GM18909 (cell line): ENCODE data around the gene FBXW4.
"Not testable (repeated sequence)": the region's sequence is repeated elsewhere in the genome, so short reads cannot be mapped to it uniquely, and the experiment has no call there.

Experiments used
- ATAC-seq: cut with Tn5 transposase; IDR thresholded peaks from one replicate; pipeline ENCODE4 v1.9.1; 2021; ENCODE audit warnings: mild to moderate bottlenecking; ENCODE audit not compliant: unreplicated experiment, poor library complexity

FBXW4 gene

GRCh38 chr10:101595591-101596433 is 99.2 kb downstream of the FBXW4 start:
- no peak for ATAC-seq

DNA sequence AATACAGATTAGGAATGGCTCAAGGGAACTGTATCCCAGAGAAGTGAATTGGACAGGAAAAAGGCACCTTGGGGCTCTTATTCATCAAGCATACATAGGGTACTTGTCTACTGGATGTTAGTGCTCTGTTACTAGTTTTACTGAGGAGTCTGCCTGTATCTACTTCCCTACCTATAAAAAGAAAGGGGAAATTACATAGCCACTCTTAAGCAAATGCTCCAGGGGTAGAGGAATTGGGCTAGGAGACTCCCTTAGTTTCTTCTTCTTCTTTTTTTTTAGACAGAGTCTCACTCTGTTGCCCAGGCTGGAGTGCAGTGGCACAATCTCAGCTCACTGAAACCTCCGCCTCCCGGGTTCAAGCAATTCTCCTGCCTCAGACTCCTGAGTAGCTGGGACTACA is 101.6 kb downstream of the FBXW4 start:
- ATAC-seq: not testable (repeated sequence)

GRCh38 chr10:101588879-101589278 is 106.1 kb downstream of the FBXW4 start:
- no peak for ATAC-seq

DNA sequence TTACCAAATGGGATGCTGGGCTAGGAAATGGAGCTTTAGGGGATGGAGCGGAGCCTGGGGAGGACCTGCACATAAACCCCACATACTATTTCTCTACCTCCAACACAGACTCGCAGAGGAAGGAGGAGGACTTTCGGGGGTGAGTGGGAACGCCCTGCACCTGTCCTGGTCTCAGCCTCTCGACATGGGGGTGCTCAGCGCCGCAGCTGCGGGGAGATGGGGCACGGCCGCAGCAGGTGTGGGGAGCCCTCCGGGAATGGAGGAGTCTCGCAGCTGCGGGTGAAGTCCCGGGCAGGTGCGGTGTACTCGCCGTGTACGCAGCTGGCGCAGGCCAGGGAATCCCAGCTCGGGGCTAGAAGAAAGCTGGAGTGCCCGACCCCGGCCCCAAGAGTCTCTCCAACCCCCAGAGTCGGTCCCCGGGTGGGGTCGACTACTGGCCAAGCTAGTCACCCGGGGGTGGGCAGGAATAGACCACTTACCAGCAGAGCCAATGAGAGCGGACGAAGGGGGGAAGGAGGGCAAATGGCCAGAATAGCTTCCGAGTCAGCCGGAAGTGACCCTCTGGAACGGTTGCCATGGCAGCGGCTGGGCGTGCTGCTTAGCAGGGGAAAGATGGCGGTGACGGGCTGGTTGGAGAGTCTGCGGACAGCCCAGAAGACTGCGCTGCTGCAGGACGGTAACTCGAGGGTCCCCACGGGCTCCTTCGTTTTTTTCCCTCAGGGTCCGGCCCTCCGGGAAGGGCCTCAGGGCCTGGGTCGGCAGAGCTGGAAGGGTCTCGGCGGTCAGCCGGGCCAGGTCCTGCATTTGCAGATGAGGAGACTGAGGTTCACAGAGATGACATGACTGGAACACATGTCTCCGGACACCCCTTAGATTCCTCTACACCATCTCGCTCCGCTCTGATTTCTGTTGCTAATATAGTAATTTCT is 107.0 kb downstream of the FBXW4 start, which contains the start of the genes DPCD and POLL:
DPCD (plus strand) TSS at position 597 of the 929 bp plus-strand sequence; CDS start at position 613, 16 bp downstream.
POLL (minus strand) TSS at position 533 of the 929 bp plus-strand sequence. CDS start 897 bp downstream, outside the sequence.
- ATAC-seq: peak; percentile 96

- no peak for ATAC-seq
Measured at GRCh38 chr10:101585841-101586240, 109.1 kb downstream of the FBXW4 start.

DNA sequence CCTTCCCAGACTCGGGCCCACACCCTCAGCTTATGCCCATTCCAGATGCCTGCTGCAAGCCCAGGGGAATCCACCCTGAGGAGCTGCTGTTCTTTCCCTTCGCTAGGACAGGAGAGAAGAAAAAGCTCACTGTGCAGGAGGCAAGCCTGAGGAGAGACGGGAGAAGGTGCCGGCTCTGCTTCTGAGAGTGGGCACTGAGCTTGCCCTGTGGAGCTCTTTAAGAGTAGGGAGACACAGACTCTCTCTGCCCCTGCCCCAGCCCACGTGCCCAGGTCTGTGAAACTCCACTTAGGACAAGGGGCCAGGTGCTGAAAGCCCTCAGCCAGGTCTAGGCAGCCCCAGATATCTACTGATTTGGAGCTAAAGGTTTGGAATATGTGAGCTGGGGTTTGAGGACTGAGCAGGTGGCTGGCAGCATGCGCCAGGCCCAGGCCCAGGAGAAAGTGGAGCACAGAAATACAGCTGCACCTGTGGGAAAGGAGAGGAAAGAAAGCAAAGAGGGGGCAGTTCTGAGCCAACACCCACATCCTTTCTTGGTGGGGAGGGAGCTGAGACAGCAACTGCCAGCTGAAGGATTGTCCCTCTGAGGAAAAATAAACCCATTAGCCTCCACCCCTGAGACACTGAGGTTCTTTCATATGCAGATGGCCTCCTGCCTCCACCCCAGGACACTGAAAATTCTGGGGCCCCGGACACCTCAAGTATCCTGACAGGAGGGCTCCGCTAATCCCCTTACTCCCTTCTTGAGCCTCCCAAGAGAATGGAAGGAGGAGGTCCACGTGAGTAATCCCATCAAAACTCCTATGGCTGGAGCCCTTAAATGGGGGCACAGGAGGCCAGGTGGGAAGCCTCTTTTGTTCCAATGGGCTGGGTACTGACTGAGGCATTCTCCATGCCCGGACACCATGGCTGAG is 114.2 kb downstream of the FBXW4 start:
- no peak for ATAC-seq

GRCh38 chr10:101579516-101579870 is 115.5 kb downstream of the FBXW4 start:
- no peak for ATAC-seq

DNA sequence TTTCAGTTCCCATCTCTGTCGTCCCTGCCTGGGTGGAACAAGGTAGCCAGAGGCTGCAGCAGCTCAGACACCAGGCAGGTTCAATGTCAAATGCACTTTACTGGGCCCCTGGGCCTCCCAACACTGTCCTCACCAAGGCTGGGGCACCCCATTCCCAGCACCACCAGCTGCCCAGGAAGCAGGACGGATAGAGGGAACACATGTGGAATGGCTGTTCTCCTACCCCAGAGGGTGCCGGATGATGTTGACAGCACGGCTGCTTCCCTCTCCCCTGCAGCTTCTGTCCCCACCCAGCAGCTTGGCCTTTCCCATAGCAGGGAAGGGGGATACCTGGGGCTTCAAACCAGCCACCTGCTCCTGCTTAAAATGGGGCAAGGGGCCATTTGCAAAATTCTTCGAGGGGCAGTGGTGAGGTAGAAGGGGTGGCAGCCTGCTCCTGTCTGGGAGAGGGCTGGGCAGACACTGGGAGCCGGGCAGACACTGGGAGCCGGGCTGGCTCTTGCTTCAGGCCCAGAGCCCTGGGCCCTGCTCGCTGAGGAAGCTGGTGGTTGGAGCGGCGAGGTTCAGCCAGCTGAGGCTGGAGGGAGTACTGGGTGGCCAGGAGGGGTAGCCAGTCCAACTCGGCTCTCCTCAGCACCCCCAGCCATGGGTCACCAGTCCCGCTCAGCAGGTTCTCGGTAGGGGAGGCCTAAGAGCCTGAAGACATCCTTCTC is 116.0 kb downstream of the FBXW4 start:
- no peak for ATAC-seq

DNA sequence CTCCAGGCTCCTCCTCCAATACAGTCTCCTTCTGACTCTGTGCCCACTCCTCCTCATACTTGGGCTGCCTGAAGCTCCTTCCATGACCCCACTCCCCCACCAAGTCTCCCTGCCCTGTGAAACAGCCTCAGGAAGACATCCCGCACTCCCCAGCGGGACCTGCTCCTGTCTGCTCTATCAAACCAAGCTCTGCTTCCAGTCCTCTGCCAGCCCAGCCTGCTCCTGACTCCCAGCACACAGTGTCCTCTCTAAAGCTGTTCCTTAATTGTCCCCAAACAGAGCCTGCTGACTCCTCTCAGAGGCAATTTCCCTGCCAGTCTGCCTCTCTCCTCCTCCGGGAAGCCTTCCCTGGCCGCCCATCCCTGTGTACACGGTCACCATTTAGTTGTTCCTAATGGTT is 116.8 kb downstream of the FBXW4 start:
- no peak for ATAC-seq

DNA sequence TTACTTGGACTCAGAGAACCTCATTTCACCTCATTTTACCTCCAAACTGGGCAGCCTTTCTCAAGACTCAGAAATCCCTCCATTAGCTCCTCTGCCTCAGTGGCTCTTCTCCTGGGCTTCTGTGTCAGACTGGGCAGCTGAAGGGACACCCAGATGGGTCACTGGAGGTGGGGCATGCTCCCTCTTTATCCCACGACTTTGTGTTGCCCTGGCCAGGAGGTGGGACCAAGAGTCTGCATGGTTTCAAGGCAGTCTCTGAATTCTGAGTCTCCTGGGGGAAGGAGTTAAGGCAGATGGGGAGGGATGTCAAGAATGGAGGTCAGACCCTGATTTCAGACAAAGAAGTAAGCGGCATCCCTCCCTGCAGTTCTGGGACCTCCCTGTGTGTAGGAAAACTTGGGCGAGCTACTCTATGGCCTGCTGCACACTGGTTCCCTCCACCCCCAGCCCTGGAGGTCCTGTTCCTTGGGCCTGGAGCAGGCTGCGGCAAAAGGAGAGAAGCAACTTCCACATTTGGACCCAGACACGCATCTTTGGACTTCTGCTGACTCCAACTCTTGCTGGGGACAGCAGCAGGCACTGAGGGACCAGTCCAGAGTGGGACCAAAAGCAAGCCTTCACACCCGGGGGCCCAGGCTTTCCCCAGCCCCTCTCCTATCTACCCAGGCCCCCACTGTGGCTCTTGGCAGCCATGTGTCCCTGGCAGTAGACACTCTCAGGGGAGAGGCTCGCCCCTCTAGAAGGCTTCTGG is 117.7 kb downstream of the FBXW4 start:
- ATAC-seq: no peak

- ATAC-seq: no peak
Measured at GRCh38 chr10:101576211-101576863, 118.6 kb downstream of the FBXW4 start.

- ATAC-seq: no peak
Measured at GRCh38 chr10:101575580-101576210, 119.3 kb downstream of the FBXW4 start.

- no peak for ATAC-seq
Measured at GRCh38 chr10:101575091-101575490, 119.9 kb downstream of the FBXW4 start.

DNA sequence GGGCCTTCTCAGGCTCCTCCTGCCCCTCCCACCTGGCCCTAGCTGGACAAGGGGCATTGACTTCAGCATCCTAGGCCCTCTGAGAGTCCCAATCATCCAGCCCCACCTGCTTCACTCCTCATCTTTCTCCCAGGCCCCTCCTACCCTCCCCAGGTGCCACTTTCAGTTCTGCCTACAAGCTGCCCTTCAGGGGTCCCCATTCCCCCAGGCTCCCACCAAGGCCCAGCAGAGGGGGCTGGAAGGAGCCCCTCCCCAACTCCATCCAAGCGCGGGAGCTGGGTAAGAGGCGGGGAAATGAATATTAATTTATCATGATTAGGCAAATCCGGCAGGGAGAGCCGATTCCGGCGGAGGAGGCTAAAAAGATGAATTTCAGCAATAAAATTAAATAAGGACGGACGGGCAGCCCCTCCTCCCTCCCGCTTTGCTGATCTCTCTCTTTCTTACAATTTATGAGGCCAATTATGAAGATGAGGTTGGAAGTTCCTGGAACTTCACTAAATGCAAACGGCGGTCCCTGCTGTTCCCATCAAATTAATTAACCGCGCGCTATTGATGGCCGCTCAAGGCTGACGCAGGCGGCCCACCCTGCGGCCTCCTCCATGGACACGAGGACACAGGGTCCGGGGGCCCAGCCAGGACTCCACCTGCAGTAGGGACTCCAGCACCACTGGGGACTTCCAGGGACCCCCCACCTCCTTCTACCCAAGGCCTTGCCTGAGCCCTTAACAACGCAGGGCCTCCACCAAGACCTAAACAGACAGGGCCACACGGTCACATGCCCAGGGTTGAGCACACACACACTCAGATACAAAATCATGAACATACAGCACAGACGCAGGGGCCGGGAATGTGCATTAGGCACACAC is 120.9 kb downstream of the FBXW4 start:
- no peak for ATAC-seq

GRCh38 chr10:101572785-101573184 is 122.2 kb downstream of the FBXW4 start:
- no peak for ATAC-seq

DNA sequence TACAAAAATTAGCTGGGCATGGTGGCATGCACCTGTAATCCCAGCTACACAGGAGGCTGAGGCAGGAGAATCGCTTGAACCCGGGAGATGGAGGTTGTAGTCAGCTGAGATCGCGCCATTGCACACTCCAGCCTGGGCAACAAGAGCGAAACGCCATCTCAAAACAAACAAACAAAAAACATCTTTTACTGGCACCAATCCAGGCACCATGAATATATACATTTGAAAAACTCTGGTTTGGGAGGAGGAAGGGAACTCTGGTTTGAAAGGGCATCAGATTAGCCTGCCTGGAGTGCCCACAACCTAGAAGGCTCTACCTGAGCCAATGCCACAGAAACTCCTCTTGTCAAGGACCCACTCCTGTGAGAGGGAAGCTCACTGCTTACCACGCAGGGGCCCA is 122.8 kb downstream of the FBXW4 start:
- ATAC-seq: no peak
